DMS79 treated with DMSO at 0.1 percent for 48 hours (cell line): ENCODE data around the gene IGFBPL1.
A peak's percentile ranks its signal among the peaks of the same experiment; 100 is the strongest.
"Not testable (repeated sequence)": the region's sequence is repeated elsewhere in the genome, so short reads cannot be mapped to it uniquely, and the experiment has no call there.

Source experiments
- DNase-seq: peaks from one replicate; lab custom pipeline; 2025; lab: John Stamatoyannopoulos, UW

IGFBPL1 gene, protein sequence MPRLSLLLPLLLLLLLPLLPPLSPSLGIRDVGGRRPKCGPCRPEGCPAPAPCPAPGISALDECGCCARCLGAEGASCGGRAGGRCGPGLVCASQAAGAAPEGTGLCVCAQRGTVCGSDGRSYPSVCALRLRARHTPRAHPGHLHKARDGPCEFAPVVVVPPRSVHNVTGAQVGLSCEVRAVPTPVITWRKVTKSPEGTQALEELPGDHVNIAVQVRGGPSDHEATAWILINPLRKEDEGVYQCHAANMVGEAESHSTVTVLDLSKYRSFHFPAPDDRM

DNA sequence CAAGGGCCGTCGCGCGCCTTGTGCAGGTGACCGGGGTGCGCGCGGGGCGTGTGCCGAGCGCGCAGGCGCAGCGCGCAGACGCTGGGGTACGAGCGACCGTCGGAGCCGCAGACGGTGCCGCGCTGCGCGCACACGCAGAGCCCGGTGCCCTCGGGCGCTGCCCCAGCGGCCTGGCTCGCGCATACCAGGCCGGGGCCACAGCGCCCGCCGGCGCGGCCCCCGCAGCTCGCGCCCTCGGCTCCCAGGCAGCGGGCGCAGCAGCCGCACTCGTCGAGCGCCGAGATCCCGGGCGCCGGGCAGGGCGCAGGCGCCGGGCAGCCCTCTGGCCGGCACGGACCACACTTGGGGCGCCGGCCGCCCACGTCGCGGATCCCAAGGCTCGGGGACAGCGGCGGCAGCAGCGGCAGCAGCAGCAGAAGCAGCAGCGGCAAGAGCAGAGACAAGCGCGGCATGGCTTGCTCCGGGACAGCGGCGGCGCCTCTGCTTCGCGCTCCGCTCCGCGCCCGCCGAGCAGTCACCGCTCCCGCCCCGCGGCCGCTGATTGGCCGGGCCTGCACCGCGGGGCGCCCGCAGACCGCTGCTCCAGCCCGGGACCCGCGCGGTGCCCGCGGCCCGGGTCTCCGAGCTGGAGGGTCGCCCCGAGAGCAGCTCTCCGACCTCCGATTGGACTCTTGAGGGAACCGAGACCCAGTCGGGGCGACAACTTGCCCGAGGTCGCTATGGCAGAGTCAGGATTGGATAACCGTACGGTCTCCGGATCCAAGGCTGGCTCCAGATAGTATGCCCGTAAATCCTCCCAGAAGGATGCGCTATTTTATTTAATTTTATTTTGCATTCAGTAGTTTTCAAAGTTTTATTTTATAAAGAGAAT, at the start of gene IGFBPL1:
Gene IGFBPL1, minus strand, starts transcription at position 482 of the 871 bp plus-strand sequence. Its CDS starts 30 bp downstream, at position 452.
- peak; percentile 72 for DNase-seq

DNA sequence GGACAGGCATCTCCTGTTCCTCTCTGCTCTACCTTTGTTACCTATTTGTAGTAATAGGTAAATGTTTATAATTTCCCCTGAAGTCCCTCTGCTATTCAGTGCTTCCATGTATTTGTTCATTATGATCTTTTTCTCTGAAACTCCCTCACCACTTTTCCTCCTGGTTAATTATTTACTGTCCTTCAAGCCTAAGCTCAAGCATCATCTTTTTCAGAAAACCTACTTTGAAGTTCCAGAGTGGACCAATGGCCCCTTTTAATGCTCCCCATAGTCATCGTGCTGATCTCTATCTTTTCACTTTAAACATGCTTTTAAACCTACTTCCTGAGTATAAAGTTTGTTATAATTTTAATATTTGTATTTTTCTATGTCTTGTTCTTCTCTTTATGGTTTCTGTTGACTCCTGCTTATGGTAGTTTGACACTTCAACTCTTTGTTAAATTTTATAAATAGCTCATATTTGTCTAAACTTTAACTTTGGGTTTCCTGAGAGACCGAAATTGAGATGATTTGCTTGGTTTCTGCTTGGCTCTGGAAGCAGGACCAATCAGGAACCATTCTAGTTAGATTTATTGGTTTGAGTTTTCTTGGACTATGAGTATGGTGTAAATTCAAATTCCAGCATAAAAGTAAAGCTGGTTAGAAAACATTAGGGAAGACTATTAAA, 48.5 kb upstream of the IGFBPL1 start:
- not testable (repeated sequence) for DNase-seq

DNA sequence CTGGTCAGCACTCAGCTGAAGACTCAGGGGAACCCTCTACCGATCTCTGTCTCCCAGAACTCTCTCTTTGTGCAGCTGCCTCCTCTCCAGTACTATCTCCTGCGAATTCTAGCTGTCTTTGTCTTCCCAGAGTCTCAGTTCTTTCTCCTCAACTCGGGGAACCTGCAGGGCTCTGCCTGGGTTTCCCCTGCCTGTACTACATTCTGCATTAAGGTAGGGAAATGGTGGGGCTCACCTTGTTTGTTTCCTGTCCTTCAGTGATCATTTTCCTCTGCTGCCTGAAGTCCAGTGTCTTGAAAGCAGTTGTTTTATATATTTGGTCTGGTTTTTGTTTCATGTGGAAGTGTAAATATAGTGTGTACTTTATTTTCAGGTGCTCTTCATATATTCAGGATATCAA, 43.1 kb upstream of the IGFBPL1 start:
- no peak for DNase-seq

DNA sequence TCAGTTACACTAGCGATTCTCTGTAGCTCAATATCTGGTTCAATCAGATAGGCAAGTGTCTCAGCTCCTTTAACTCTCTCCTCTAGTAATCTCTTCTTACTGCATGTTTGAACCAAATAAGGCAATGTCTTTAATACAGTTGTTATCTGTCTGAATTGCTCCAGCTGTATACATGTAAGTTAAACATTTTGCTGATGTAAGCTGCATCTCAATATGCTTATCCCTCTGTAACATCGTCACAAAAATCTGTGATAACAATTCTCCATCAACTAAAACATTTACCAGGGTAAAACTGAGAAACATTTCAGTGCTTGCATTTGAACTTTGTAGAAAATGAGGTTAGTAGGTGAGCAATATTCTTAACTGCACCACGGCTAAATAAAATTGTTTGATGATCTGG, 29.6 kb upstream of the IGFBPL1 start:
- no peak for DNase-seq

DNA sequence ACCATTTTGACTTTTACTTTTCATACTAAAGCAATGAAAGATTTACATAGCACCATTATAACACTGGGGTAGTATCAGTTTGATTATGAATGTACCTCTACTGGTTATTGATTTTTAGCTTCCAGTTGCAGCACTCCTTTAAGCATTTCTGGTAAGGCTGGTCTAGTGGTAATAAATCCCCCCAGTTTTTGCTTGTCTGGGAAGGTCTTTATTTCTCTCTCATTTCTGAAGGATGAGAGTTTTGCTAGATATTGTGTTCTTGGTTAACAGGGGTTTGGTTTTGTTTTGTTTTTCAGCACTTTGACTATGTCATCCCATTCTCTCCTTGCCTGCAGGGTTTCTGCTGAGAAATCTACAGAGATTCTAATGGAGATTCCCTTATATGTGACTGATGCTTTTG, 26.9 kb upstream of the IGFBPL1 start:
- DNase-seq, result no peak

DNA sequence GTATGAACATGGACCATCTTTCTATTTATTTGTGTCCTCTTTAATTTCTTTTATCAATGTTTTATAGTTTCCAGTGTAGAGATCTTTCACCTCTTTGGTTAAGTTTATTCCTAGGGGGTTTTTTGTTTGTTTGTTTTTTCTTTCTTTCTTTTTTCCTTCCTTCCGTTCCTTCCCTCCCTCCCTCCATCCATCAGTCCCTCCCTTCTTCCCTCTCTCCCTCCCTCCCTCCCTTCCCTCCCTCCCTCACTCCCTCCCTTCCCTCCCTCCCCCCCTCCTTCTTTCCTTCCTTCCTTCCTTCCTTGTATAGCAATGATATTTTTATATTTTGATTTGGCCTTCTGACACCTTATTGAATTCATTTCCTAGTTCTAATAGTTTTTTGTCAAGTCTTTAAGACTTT, 23.4 kb upstream of the IGFBPL1 start:
- DNase-seq, result no peak

DNA sequence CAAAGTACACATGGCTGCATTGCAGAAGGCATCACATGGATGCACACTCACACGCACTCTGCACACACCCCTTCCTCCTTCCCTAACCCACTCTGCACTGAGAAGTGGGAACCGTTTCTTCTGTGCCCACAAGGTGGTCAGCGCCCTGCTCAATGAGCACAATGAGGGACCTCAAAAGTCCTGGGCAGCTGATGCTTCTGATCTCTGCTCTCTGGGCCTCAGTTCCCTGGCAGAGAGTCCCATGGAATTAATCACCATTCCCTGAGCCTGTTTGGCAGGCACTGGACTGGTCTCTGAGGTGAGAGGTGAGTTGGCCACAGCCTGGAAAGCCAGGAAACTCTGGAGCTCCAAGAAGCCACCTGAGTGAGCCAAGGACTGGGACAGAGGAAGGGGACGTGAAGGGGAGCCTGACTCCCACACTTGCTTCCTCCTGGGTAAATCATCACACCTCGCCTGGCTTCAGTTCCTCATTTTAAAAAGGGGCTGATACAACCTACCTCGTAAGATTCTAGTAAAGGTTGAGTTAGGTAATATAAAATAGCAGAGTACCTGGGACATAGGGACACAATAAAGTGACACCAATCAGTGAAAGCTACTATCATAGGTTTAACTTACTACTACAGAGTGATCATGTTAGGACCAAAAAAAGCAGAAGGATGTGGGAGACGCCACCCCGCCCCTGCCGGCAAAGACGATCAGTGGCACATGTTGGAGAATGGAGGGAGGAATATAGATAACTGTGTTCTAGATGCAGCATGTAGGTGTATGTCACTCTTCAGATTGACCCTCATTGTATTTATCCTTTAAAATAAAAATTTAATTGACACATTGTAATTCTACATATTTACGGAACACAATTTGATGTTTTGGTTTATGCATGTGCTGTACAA, 21.1 kb upstream of the IGFBPL1 start:
- DNase-seq, result no peak

DNA sequence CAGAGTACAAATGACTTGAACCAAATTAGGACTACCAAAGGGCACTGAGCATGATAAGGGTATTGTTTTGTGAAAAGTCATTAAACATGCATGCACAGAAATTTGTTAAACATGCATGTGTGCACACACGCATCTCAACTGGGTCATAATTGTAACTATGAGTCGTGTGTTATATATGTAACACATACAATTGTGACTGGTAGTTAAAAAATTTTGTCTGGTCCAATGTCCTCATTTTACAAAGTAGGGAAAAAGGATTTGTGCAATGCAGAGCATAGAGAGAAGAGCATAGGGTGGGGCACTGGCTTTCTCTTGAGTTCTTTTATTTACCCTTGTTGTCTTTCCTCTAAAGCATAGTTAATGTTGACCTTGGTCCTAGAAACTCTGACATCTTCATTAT, 19.3 kb upstream of the IGFBPL1 start:
- no peak for DNase-seq

DNA sequence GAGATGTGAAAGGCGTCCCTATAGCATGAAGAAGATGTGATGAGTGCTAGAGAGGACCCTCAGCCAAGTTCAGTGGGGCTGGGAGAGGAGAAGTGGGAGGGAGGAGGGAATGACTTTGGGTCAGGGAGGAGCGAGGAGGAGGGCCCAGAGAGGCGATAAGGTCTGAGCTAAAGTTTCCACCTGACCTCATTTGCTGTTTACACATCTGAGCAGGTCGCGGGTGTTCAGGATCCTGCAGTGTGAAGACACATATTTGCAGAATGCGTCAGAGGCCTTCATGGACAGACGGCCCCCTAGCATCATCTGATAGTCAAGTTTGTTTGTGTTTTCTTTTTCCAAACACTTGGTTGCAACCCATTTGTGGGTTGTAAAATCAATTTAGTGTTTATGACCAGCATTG, 18.9 kb upstream of the IGFBPL1 start:
- no peak for DNase-seq

DNA sequence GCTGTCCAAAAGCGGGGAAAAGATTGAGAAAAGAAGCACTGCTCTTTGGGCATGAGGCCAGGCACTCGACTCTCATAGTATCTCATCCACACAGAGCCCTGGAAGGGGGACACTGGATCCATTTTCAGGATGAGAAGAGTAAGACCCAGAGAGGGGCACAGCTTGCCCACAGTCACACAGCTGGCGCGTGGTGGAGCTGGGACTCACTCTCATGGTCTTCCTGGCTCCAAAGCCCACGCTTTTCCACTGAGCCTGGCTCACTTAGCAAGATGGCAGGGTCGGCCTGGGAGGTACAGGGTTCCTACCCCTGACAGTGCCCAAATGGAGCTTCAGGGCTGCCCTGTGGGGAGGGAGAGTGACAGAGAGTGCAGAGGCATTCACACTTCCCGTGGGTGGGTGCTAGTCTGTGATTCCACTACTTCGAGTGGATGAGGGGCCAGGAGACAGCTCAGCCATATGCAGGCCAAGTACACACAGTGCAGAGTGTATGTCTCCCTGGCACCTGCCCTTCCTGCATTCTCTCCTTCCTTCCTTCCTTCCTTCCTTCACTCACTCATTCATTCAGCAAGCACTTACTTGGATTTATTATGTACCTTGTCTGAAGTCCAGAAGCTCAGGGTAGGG, 18.3 kb upstream of the IGFBPL1 start:
- no peak for DNase-seq

DNA sequence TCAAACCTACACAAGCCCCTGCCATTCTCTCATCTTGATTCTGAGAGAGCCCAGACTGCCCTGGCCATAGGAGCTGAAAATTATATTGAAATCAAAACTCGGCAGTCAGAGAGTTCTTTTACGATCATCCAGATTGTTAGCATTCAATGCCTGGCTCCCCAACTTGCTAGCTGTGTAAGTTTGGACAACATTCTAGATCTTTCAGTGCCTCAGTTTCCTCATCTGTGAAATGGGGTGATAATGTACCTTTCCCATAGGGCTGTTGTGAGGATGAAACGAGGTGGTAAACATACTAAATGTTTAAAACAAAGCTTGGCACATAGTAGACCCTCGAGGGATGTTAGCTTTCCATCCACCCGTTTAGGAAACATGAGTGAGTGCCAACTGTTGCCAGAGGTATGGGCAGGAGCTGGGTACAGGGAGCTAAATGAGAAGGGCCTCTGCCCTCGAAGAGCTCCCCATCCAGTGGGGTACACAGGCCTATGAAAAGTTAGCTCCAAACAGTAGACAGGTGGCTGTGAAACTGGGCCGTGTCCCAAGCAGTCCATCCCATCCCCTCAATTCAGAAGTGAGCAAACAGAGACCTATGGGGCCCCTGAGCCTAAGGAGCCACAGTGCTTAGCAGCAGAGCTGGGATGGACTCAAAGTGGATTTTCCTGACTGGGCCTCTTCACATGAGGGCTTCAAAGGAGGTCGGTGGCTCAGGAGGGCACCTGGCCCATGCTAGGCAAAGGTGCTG, 17.3 kb upstream of the IGFBPL1 start:
- no peak for DNase-seq

DNA sequence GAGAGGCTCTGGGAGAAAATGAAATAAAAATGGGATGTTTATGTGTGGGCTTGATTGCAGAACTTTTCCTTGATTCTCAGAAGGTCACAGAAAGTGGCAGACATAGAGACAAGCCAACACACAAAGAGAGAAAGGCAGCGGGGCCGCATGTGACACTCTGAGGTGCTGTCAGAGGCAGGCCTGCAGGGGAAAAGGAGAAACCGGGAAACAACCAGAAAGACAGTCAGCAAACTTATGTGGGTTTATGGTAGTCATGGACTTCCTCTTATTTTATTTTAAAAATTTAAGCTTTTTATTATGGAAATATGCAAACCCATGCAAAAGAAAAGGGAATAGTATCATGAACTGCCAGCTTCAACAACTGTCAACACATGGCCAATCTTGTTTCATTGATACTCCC, 16.3 kb upstream of the IGFBPL1 start:
- no peak for DNase-seq

DNA sequence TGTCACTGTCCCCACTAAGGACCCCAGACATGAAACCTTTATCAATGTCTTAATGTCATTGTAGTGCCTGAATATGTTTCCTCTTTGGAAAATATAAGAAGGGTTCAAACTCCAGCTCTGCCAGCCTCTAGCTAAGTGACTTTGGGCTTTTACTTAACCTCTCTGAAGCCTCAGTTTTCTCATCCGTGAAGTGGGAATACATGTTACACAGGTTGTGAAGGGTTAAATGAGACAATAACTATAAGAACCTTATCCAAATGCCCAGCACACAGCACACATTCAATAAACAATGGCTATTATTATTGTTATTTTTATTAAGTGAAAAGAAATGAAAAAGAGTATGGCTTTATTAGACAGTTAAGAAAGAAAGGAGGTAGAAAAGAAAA, 15.7 kb upstream of the IGFBPL1 start:
- no peak for DNase-seq

DNA sequence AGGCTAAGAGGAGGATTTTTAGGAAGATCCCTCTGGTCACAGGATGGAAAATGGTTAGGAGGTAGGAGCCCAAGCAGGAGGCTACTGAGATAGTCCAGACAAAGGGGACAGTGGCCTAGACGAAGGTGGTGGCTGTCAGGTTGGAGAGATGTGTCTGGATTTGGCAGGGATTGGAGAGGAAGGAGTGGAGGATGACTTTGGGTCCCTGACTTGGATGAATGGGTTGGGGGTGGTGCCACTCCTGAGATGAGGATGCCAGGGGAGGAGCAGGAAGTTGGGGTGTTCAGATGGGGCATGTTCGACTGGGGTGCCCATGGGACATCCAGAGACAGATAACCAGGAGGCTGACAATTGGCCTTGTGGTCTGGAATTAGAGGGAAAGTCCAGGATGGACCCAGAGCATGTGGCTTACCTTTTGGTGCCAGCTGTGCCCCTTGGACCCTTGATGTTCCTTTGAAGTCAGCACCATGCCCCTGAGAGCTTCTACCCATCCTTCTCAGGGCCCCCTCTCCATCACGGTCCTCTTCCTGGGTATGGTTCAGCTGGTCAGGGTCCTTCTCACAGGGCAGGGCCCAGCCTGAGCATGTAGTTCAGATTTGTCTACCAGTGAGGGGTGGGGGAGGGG, 15.1 kb upstream of the IGFBPL1 start:
- DNase-seq, result no peak

DNA sequence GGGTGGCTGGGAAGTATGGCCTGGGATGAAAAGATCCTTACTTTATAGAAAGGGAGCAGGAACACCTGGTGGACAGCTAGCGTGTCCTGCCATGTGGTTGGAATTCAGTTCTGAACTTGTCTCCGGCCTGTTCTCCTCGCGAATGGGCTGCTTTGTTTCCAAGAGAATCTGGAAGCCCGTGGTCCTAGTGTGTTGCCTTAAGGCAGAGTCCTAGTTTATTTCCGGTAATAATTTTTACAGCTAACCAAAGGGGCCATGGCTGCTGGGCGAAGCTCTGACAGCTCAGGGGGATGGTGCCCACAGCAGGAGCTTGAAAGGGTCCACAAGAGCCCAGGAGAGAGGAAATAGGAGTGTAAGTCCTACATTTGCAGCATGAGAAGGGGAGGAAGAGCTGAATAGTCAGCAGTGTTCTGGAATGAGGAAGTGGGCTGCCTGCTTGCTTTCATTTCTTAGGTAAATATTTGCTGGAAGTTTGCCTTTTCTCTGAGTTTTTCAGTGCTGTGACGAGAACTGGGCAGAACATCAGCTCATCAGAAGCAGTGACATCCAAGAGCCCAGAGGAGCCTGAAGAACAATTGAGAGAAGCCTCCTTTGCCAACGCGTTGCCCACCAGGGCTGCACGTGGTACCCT, 13.1 kb upstream of the IGFBPL1 start:
- no peak for DNase-seq

DNA sequence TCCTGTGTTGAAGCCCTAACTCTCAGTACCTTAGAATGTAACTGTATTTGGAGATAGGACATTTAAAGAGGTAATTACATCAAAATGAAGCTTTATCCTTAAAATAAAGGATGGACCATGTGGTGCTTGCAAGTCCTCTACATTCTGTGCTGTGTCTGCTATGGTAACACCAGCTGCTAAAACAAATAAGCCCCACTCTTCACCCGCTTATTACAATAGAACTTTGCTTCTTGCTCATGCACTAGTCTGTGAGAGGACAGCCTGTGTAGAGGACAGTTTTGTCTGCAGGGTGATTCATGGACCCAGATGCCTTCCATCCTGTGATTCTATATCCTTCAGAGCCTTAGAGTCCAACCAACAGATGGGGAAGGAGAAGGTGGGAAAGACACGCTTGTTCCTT, 12.5 kb upstream of the IGFBPL1 start:
- DNase-seq, result no peak

DNA sequence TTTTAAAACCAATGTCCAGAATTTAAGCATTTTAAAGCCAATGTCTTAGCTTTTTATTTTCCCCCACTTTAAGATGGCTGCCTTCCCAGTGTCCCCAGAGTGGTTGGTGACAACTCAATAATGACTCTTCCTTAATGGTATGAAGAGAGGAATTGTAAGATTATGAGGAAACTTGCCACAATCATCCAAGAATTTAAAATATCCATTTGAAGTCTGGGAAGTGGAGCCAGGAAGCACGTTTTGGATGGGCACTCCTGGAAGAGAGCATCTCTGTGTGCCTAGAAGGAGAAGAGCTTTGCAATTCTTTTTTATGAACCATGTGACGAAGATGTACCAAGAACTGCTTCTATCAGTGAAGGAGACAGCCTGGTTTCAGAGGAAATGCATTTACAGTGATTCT, 11.3 kb upstream of the IGFBPL1 start:
- no peak for DNase-seq

DNA sequence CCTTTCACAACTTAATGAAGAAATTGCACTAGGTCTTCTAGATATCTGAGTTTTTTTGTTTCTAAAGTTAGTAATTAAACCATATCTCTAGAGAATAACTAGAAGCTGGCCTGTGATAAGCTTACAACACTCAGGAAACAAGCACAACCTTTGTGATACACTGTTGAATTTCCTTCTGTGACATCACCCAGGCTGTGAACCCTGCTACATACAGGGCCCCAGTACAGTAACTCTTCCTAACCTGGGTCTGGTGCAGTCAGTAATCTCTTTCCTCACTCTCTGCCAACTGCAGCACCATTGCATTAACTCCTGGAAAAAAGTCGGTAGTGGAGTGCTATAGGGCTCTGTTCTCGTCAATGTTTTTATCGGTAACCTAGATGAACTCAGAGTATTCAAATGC, 10.6 kb upstream of the IGFBPL1 start:
- DNase-seq, result no peak

DNA sequence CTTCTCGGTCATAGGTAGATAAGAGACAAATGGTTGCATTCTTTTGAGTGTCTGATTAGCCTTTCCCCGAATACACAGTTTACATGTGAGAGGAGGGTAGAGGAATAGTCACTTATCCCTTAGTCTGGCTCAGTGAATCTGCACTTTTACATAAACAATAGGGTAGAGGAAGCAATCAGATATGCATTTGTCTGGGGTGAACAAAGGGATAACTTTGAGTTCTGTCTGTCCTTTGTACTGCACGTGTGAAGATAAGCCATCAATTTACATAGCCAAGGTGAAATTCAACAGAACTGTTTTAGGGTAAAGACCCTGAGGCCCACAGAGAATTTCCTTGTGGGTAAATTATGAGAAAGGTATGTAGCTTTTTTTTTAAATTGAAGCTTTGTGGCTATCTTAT, 10.1 kb upstream of the IGFBPL1 start:
- no peak for DNase-seq
